Measurements from ENCODE around the gene MOB4.

The MOB4 gene

DNA sequence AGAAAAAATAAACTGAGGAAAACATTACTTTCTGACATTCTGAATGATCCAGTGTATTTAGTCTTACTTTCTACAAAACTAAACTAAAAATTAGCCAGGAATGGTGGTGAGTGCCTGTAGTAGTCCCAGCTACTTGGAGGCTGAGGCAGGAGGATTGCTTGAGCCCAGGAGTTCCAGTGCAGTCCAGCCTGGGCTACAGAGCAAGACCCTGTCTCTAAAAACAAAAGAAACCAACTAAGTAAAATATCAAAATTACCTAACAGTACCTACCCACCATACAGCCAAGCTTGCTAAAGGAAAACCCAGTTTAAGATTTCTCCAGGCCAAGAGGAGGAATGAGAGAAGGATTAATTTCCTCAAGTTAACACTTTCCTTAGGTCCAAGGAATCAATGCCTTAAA, 19.2 kb upstream of the MOB4 start:
- TF ChIP-seq, protein P1, sequence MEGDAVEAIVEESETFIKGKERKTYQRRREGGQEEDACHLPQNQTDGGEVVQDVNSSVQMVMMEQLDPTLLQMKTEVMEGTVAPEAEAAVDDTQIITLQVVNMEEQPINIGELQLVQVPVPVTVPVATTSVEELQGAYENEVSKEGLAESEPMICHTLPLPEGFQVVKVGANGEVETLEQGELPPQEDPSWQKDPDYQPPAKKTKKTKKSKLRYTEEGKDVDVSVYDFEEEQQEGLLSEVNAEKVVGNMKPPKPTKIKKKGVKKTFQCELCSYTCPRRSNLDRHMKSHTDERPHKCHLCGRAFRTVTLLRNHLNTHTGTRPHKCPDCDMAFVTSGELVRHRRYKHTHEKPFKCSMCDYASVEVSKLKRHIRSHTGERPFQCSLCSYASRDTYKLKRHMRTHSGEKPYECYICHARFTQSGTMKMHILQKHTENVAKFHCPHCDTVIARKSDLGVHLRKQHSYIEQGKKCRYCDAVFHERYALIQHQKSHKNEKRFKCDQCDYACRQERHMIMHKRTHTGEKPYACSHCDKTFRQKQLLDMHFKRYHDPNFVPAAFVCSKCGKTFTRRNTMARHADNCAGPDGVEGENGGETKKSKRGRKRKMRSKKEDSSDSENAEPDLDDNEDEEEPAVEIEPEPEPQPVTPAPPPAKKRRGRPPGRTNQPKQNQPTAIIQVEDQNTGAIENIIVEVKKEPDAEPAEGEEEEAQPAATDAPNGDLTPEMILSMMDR (IDR thresholded peaks at IDR 0.05): no peak

DNA sequence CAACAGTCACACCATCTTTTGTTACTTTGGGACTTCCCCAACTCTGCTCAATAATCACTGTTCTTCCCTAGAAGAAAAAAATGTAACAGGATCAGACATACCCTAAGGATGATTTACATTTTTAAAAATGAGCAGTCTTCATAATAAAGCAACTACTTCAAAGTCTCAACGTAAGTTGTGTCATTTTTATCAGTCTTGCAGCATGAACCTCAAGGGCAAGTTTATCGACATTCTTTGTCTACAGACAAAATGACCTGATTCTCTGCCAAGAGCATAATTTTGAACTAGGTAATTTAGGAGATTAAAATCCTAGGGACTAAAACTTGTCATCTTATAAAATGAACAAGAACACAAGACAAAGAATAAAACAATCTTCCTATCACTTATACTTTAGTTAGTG, 18.5 kb upstream of the MOB4 start:
- TF ChIP-seq, protein P1 (IDR thresholded peaks at IDR 0.05): no peak

DNA sequence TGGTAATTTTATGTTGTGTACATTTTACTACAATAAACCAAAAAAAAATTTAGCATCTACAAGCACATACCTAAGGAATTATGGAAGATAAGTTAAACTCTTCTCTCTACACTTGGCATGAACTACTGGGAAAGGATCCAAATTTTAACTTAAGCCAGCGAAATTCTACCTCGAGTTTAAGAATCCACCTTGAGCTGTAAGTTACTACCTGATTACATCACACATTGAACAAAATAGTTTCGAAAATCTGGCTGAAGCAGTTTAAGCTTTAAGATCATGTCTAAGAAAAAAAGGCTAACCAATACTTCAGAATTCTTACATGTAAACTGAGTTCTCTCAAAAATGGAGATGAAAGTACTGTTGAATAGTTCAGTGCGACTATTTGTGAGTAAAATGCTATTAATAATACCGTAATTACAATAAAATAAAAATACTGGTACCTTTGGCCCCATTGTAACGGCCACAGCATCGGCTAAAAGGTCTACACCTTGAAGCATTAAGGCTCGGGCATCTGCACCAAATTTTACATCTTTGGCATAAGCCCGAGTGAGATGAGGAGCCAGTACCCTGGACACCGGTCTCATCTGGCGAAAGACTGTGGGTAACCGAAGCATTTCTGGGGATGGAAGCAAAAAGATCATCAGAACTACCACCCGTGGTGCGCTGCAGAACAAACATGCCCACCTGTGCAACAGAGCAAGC, 17.5 kb upstream of the MOB4 start:
- TF ChIP-seq, protein P1 (IDR thresholded peaks at IDR 0.05): no peak

DNA sequence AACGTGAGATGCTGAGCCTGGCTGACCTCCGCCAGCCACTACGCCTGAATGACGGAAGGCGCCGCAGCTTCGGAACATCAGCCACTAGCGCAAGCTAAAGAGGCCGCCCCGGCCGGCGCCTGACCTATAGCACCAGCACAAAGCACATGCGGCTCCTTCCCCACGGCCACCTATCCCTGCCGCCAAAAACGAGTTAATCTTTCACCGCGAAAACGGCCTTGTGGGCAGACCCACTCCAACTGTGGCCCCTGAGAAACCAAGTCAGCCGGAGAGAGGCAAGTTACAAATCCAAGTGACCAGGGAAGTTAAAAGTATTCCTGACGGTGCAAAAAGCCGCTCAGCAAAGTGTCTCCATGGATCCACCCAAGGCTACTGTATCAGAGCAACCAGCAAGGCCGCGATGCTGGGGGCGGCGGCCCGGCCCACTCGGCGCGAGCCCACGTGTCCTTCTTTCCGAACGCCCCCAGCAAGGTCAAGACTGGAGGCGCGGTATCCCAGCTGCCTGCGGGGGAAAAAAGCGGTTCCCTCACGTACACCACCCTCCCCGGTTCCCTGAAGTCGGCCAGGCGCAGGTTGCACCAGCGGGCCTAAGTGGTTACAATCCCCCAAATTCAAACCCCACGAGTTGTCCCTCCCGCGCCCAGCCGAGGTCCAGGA, 16.8 kb upstream of the MOB4 start:
- TF ChIP-seq, protein P1 (IDR thresholded peaks at IDR 0.05): no peak

DNA sequence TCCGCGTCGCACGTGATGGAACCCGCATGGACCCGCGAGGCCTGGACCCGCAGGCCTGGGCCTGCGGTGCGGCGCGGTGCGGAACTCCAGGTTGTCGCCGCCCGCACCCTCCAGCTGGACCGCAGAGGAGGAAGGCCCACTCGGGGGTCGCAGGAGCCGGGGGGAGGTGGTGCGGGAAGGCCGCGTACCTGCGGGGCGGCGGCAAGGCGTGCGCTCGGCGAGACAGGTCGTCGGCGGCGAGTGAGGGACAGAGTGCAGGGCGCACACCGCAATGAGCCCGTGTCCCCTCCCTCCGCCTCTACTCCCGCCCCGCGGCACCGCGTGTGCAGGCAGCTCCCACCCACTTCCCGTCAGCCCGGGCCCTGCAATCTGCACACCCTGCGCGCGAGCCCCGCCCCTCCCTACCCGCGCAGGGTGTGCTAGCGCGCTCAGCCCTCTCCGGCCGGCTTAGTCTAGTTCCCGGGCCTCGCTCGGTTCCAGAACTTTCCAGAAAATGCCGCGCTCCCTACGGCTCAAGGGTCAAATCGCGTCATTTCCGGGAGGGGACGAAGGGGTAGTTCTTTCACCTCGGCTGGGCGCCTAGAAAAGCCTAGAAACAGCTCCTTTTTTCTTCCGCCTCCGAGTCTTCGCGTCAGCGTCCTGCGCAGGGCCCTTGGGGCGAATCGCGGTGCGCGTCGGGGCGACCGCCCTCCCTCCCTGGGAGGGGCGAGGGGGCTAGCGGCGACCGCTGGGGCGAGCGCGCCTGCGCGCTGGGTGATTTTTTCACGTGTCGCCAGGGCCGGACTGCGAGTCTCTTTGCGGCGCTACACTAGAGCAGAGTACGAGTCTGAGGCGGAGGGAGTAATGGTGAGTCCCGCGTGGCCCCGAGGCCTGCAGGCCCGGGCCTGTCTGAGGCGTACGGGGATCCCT, 16.0 kb upstream of the MOB4 start, which contains the start of the genes HSPD1 and HSPE1:
HSPD1 (minus strand) TSS at position 247 of the 909 bp plus-strand sequence. CDS start 992 bp downstream, outside the sequence.
HSPE1 (plus strand) TSS at position 786 of the 909 bp plus-strand sequence; CDS start at position 844, 58 bp downstream.
- TF ChIP-seq, protein P1 (IDR thresholded peaks at IDR 0.05): no peak

DNA sequence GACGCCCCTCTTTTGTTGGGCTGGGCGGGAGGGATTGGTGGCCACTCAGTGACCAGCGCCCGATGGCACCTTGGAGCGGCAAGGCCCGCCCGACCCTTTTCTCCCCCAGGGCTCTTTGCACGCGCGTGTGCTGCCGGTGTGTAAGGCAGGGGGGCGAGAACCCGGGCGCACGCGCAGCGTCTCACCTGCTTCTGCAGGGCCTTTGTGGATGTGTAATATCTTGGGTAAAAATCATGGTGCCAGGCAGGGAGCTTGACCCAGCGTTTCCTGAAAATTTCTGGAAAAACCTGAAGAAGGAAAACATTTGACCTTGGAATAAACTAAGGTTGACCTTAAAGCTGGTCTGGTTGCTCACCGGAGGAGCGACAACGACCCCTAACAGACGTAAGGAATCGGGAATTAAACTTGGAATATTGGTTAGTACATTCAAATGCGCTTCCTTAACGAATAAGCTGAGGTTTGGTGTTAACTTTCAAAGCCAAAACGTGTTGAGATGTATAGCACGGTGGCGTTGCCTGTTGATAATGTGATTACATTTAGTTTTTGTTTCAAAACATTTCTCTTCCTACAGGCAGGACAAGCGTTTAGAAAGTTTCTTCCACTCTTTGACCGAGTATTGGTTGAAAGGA, 15.2 kb upstream of the MOB4 start:
- TF ChIP-seq, protein P1 (IDR thresholded peaks at IDR 0.05): no peak

DNA sequence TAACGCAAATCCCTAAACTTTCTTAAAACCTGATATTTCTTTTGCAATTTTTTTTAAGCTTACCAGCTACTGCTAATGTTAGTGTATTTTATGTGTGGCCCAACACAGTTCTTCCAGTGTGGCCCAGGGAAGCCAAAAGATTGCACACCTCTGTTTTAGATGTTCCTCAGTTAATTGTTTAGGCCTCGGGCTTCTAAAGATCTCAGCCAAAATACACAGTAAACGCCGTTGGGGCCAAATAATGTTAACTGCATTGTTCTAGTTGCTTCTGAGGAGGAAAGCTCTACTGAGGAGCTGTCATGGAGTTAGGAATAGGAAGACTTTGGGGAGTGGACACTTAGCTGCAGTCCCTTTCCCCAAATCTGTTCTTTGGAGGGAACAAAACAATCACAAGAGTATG, 13.7 kb upstream of the MOB4 start:
- TF ChIP-seq, protein P1 (IDR thresholded peaks at IDR 0.05): no peak
